HG03280 (cell line): ENCODE data around the gene INPP5A.

Experiments
- ATAC-seq: cut with Tn5 transposase; IDR thresholded peaks from one replicate; pipeline ENCODE4 v1.9.1; 2021; ENCODE audit warnings: mild to moderate bottlenecking, moderate library complexity; ENCODE audit not compliant: unreplicated experiment

INPP5A gene

GRCh38 chr10:132577350-132578003, 39.9 kb downstream of the INPP5A start:
- ATAC-seq = no peak

DNA sequence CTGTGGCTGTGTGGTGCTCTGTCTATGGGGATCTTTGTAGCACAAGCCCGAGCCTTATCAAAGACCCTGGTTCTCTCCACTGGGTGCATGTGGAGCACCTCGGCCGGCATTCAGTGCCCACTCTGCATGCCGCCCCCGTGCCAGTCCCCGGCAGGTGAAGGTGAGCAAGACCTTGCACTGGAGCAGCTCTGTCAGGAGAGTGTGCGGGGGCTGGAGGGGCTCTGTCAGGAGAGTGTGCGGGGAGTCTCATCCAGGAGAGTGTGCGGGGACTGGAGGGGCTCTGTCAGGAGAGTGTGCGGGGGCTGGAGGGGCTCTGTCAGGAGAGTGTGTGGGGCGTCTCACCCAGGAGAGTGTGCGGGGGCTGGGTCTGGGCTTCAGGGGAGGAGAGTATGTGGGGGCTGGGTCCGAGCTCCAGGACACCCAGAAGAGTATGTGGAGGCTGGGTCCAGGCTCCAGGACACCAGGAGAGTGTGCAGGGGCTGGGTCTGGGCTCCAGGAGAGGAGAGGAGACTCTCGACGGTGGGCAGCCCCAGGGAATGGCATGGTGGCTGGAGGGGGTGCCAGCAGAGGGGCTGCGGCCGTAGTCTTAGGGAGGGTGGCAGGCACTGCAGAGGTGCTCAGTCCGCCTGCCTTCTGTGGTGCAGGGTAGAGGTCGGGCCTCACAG, 40.8 kb downstream of the INPP5A start:
- no peak for ATAC-seq

- no peak for ATAC-seq
Measured at GRCh38 chr10:132579027-132579859, 41.7 kb downstream of the INPP5A start.

GRCh38 chr10:132580143-132580542, 42.6 kb downstream of the INPP5A start:
- ATAC-seq = no peak

DNA sequence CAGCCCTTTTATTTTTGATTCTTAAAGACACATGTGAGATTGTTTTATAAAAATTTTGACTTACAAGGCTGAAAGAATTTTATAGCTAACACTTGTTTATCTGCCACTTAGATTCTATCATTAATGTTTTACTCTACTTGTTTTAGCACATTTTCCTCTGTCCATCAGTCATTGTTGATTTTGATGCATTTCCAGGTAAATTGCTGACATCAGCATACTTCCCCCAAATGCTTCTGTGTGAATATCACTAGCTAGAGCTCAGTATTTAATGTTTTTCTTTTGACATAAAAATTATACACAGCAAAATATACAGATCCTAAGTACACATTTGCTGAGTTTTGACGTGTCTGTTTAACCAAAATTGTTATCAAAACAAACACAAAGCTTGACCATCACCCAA, 43.0 kb downstream of the INPP5A start:
- no peak for ATAC-seq

DNA sequence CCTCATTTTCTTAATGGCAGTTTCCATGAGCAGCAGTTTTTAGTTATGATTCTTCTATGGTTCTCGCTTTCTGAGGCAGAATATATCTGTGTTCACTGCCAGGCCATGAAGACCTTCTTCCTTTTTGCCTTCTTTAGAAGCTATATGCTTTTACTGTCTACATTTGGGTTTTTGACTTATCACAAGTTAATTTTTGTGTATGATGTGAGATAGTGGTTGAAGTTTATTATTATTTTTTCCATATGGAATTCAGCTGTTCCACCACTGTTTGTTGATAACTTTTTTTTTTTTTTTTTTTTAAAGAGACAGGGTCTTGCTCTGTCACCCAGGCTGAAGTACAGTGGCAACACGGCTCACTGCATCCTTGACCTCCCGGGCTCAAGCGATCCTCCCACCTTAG, 44.5 kb downstream of the INPP5A start:
- no peak for ATAC-seq

DNA sequence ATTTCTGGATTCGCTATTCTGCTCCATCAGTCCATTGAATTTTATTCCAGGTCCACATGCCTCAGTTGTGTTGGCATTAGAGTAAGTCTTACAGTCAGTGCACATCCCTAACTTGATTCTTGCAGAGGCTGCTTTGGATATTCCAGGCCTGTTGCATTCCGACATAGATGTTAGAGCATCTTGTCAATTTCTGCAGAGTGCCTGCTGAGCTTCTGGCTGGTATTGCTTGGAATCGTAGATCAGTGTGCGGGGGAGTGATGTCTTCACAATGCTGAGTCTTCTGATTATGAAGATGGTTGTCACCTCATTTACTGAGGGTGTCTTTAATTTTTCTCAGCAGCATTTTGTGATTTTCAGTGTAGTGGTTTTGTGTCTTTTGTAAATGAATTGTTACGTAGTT, 45.2 kb downstream of the INPP5A start:
- ATAC-seq = no peak

DNA sequence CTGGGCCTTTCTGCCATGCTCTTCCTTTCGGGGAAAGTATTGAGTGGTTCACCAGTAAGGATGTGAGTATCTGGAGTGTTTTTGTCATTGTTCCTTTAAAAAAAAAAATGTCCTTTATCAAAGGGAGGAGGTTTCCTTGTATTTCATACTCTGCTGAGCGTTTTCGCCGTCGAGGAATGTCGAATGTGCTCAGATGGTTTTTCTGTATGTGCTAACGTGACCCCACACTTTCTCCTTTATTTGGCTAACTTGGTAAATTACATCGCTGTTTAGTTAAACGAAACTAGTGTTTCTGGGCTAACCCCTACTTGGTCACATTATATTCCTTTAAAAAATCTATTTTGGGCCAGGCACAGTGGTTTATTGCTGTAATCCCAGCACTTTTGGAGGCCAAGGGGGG, 45.9 kb downstream of the INPP5A start:
- no peak for ATAC-seq

DNA sequence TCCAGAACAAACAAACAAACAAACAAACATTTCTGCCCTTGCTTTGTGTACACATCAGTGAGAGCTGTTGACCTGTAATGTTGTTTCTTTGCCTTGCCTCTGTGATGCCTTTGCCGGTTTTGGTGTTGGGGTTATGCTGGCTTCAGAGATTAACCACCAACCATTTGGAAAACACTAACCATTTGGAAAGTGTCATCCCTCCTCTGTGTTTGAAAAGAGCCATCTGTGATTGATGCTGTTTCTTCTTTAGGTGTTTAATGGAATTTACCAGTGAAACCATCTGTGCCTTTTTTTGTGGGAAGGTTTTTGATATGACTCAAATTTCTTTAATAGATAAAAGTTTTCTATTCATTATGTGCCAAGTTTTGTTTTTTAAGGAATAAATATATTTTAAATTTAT, 46.5 kb downstream of the INPP5A start:
- ATAC-seq = no peak

DNA sequence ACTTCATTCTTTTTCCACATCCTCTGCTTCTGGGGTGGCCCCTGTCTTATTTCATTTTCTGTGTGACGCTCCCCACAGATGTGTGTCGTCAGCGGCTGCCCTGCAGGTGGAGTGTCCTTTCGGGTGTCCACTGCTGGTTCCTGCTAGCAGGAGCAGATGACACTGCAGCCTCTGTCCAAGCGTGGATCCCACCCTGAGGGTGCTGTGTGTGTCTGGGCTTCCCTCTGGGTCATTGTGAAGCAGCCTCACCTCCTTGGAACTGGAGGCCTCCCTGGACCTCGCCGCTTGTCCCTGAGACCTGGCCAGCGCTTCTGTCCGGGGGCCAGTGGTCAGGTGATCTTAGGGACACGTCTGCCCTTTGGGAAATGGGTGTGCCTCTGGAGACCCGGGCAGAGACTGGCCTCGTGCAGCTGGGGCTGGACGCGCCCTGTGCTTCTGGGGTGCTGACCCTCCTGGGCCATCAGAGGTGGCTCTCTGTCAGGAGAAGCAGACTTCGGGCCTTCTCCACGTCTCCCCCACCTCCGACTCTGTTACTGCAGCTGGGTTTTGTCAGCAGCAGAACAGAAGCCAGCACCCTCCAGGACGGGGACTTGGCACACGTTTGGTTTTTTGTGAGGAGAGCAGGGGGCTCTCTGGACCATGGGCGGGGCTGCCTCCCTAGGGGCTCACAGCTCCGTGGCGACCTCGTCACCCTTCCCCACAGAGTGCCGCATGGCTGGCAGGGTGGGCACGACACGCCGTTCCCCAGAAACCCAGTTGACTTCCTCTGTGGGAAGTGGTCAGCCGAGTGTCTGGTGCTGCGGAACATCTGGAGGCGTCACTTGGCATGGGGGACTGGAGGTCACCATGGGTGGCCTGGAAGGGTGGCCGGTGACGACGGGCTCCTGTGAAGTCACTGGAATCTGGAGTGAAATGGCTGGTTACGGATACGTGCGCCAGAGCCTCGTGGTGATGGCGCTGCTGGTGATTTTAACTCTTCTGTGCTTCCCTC, 48.4 kb downstream of the INPP5A start:
- no peak for ATAC-seq

DNA sequence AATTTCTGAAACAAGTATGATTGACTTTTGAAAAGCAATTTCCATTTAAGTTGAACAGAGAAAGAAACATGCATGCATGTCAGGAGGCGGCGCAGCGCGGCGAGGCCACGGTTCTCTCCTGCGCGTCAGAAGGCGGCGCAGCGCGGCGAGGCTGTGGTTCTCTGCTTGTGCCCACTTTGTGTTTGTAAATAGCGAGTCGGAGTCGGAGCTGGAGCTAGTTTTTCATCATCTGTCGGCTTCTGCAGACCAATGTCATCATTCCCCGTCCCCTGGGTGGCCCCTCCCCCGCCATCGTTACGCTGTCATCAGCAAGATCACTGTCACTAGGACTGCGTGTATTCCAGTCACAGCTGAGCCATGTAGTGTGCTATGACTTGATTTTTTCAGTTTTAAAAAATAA, 49.2 kb downstream of the INPP5A start:
- no peak for ATAC-seq

DNA sequence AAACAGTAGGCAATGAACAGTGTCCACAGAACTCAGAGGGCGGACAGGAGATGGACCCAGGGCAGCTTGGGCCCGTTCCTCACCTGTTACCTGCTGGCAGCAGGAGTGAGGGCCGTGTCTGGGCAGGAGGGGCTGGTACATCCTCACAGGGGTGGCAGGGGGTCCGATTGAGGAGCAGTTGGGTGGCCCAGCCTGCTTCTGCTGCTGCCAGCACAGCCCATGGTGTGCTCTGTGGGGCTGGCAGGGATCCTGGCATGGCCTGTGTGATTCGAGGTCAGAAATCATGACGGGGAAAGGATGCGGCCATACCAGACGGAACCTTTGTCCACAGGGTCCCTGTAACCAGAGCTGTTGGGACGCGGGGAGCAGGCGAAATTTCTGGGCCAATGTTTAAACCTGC, 49.6 kb downstream of the INPP5A start:
- ATAC-seq = no peak

- no peak for ATAC-seq
Measured at GRCh38 chr10:132588301-132589013, 50.9 kb downstream of the INPP5A start.

GRCh38 chr10:132589015-132589414, 51.4 kb downstream of the INPP5A start:
- no peak for ATAC-seq

DNA sequence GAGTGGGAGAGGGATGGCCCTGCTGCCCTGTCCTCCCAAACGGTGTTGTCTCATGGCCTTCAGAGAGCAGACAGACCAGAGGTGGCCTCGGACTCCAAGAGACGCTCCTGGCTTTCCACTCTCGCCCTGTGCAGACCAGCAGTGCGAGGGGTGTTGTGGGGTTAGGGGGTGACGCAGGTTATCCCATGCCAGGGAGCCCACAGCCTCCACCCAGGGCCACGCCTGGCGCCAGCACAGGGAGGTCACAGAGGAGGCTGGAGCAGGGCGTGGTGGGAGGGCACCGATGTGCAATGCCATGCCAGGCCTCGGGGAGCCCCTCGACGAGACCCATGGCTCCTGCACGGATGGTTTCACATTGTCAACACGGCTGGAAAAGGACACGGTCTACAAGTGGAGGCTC, 52.1 kb downstream of the INPP5A start:
- ATAC-seq = no peak

DNA sequence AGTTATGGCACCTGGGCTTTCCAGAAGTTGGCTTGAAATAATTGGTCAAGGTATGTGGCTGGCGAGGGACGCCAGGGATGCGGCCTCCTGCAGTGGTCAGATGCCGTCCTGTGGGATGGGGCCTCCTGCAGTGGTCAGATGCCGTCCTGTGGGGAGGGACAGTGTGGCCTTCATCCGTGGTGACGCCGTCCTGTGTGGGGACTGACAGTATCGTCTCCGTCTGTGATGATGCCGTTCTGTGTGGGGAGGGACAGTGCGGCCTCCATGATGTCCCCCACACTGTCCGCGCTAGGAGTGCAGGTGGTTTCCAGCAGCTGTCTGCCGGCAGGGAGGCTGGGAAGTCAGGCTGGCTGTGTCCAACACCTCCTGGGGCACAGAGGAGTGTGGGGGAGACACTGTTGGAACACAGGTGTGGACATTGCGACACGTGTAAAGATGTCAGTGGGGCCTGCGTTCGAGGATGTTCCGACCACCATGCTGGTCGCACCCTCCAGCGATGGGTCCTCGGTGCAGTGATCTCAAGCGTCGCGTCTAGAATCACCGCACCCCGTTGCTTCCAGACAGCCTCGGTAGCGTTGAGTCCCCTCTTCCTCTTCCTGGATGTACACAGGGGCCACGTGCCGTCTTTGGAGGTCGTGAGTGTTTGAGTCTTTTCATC, 52.6 kb downstream of the INPP5A start:
- no peak for ATAC-seq

DNA sequence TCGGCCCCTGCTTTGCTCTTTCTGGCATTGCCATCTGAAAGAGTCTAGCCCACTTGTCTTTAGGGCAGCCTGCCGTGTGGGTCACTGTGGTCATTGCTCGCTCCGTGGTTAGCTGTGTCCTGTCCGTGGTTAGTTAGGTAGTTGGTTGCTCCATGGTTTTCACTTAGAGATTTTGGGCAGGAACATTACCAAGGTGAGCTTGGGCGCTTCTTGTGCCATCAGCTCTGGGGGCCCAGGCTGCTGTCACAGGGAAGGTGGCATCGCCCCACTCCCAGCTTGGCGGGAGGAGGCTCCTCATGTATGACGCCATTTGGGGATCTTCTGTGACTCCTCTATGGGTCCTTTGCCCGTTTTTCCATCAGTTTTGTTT, 53.1 kb downstream of the INPP5A start:
- no peak for ATAC-seq

DNA sequence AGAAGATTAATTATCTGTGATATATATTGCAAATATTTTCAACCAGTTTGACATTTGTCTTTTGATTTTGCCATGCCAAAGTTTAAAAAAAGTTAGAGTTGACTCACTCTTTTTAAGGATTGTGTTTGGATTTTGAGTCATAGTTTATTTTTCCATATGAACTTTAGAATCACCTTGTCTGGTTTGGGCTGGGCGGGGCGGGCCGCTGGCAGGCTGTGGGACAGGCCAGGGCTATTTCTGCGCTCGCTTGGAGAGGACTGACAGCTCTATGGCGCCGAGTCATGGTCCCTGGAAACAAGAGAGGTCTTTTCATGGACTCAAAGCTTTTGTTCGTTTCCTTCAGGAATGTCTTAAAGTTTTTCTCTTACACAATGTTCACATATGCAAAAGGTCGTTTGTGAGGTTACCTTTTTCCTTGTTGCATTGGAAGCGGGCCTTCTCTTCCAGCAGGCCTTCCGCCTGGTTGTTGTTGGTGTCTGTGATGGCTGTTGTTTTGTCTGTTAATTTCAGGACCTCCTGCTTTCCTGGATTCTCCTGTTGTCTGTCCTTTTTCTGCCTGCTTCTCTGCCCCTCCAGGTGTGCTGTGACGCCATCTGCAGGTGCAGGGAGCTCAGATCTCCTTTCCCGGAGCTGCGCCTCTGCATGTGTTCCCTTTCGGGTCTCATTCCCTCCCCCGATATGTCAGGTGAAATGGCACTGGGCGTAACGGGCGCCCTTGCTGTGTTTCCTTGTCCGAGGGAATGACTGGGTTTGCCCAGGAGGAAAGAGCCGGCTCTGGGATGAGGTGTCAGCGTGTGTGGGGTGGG, 53.8 kb downstream of the INPP5A start:
- no peak for ATAC-seq
